ENCODE results near the gene RSPO1.

RSPO1 gene

DNA sequence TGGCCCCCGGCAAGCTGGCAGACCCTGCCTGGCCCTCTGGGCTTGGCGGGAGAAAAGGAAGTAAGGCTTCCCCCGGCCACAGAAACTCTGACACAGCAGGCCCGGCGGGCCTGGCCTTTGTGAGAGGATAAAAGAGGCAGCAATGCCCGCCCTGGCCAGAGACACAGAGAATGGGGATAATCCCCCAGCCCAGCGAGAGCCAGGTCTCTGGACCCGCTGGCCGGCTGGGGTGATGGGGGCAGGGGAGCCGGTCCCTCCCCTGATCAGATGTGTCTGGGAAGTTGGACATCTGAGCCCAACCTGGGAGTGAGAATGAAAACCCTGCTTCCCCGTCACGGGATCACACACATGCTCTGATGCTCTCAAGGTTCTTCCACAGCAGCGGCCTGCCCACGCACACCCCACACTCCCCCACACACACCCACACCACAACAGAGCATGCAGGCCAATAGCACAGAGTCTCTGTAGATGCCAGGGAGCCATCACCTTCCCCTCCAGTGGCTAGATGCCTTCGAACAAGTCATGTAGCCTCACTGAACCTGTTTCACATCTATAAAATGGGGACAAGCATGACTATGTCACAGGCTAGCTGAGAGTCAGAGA, 4.2 kb downstream of the RSPO1 start:
- TF ChIP-seq, protein P1, sequence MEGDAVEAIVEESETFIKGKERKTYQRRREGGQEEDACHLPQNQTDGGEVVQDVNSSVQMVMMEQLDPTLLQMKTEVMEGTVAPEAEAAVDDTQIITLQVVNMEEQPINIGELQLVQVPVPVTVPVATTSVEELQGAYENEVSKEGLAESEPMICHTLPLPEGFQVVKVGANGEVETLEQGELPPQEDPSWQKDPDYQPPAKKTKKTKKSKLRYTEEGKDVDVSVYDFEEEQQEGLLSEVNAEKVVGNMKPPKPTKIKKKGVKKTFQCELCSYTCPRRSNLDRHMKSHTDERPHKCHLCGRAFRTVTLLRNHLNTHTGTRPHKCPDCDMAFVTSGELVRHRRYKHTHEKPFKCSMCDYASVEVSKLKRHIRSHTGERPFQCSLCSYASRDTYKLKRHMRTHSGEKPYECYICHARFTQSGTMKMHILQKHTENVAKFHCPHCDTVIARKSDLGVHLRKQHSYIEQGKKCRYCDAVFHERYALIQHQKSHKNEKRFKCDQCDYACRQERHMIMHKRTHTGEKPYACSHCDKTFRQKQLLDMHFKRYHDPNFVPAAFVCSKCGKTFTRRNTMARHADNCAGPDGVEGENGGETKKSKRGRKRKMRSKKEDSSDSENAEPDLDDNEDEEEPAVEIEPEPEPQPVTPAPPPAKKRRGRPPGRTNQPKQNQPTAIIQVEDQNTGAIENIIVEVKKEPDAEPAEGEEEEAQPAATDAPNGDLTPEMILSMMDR (IDR thresholded peaks at IDR 0.05; ENCODE audit: low read depth, low read length), result no peak
- no peak overlapping the region for H3K4me3 ChIP-seq (ENCODE audit: low read depth, low read length)

DNA sequence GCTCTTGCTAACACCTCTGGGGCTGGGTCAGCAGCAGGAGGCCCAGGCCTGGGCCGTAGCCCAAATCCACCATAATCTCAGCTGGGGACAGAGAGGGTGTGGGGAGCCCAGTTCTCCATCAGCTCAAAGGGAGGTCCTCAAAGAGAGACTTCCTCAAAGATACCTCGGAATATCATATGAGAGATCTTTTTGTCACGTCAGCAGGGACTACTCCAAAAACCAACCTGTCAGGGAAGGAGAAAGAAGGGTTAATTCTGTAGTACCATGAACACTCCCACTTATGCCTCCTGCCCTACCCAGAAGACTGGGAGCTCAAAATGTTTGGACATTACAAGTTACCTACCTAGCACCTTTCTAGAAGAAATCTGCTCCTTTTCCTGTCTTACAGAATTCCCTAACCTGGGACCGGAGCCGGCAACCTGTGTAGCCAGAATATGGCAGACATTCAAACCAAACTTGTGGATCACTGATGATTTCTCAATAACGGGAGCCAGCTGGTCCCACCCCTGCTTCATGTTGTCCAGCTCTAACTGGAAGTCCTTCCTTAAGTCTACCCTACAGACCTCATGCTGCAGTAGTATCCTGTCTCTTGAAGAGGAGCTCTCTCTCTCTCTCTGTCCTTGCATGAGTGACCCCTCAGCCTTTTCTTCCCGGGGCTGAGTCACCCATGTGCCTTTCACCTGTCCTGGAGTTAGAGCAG, 4.8 kb downstream of the RSPO1 start:
- TF ChIP-seq, protein P1 (IDR thresholded peaks at IDR 0.05; ENCODE audit: low read depth, low read length), result no peak
- no peak overlapping the region for H3K4me3 ChIP-seq (ENCODE audit: low read depth, low read length)

DNA sequence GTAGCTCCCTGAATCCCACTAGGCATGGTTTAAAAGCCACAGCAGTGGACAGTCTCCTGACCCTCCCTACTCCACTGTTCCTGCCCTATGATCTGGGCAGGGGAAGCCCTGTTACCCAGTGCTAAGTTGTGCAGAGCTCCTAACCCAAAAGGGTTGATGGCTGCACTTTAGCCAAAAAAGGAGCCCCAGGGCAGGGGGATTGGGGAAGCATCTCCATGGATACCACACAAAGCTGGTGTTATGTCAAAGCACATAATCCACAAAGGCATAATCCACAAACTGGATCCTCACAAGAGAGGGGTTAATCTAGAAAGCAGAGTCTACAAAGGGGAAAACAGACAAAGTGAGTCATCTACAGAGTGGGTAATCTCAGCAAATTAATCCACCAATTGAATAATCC, 5.7 kb downstream of the RSPO1 start:
- no peak overlapping the region for H3K4me3 ChIP-seq (ENCODE audit: low read depth, low read length)
- TF ChIP-seq, protein P1 (IDR thresholded peaks at IDR 0.05; ENCODE audit: low read depth, low read length), result no peak

DNA sequence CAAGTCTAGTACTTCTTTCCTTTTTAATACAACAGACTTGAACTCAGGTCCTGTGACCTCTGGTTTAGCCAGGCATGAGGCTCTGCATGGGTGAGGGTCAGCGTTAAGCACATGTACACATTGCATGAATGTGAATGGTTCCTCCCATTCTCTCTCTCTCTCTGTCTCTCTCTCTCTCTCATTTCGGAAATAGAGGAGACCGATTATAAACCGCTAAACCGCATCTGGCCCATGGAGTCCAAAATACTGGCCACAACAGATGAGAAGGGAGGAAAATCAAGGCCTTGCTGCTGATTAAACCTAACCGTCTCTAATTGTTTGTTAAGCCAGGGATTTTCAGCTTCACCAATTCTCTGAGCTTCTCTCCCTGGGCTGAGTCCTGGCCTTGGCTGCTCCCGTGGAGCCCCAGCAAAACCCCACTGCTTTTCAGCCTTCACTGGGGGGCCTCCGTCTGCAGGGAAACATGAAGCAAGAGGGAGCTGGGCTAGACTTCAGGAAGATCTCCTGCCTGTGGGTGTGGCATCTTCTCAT, 6.6 kb downstream of the RSPO1 start:
- H3K4me3 ChIP-seq (ENCODE audit: low read depth, low read length), result no peak overlapping the region
- TF ChIP-seq, protein P1 (IDR thresholded peaks at IDR 0.05; ENCODE audit: low read depth, low read length), result no peak

DNA sequence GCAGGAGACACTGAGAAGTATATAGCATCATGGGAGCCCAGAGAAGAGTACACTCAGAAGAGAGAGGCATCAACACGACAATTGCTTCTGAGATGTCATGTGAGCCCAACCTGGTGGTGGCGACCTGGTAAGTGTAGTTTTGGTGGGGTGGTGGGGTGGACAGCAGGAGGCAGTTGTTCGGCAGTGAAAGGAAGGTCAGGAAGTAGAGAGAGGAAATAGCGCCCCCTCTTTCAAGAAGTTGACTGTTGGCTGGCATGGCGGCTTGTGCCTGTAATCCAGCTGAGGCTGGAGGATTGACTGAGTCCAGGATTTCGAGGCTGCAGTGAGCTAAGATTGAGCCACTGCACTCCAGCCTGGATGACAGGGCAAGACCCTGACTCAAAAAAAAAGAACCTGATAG, 12.6 kb downstream of the RSPO1 start:
- TF ChIP-seq, protein P1 (IDR thresholded peaks at IDR 0.05; ENCODE audit: low read depth, low read length), result no peak
- no peak overlapping the region for H3K4me3 ChIP-seq (ENCODE audit: low read depth, low read length)

DNA sequence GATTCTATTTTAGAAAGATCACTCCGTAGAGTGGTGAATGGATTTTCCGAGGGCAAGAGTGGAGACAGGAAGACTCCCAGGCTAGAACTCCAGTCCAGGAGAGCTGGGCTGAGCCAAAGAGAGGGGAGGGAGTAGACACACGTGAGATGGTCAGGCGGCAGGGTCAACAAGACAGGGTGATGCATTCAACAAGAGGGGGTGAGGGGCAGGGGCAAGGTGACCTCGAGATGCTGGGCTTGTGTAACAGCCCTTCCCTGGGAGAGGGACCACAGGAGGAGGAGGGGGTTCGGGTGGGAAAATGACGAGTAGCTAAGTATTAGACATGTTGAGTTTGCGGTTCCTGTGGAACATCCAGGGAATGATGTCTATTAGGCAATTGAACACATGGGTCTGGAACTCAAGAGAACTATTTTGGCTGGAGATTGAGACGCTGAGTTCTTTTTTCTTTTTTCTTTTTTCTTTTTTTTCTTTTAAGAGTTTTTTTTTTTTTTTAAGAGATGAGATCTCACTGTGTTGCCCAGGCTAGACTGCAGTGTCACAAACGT, 13.3 kb downstream of the RSPO1 start:
- no peak overlapping the region for H3K4me3 ChIP-seq (ENCODE audit: low read depth, low read length)
- TF ChIP-seq, protein P1 (IDR thresholded peaks at IDR 0.05; ENCODE audit: low read depth, low read length), result no peak

DNA sequence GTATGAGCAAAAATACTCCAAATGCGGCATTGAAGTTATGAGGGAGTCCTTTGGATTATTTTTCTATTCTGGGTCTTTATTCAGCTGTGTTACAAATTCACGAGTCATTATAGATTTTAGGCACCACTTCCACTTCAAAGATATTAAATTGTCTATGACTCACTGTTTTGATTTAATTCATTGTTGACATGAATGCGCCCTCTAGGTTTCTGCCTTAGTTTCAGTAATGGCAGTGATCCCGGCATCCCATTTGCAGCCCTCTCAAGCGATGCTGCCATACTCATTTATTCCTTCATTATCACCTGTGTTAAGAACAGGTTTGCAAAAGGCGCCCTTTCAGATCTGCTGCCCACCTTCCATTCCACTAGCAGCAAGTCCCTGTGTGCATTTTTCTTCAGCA, 14.0 kb downstream of the RSPO1 start:
- no peak overlapping the region for H3K4me3 ChIP-seq (ENCODE audit: low read depth, low read length)
- TF ChIP-seq, protein P1 (IDR thresholded peaks at IDR 0.05; ENCODE audit: low read depth, low read length), result no peak
